ENCODE data around the gene RADIL. TPM values are rescaled to one million over a fixed set of nuclear protein-coding genes. Genes with fewer than 3 reads are reported as not detected.

RADIL gene
- total RNA-seq, 1 experiment from 2014 or later: not detected

GRCh38 chr7:4818000-4818794 is 65.3 kb downstream of the RADIL start:
- CTCF ChIA-PET: interaction anchor here (0.6 kb wide), 1 partner anchor 1567 kb away, joined by 3 read pairs; no protein-coding TSS in a partner anchor
- no peak for TF ChIP-seq CTCF (IDR thresholded peaks at IDR 0.05; ENCODE audit: unreplicated experiment)
- no peak overlapping the region for H3K27ac Mint-ChIP-seq (ENCODE audit: low read depth, unreplicated experiment)
- H3K36me3 Mint-ChIP-seq (ENCODE audit: insufficient read depth, unreplicated experiment): no peaks in the 10 kb centered on the region
- H3K27me3 Mint-ChIP-seq (ENCODE audit: insufficient read depth, unreplicated experiment): no peaks in the 10 kb centered on the region
- POLR2A ChIA-PET: no interaction called here
- intact Hi-C loops (cut with micrococcal nuclease): no loop called here
- BruUV-seq (replicated peaks): no TSS peak
- DNase-seq (ENCODE audit: unreplicated experiment): no peak
- H3K4me3 Mint-ChIP-seq (ENCODE audit: unreplicated experiment): no peak overlapping the region
- no peaks in the 10 kb centered on the region for H3K4me1 Mint-ChIP-seq (ENCODE audit: insufficient read depth, unreplicated experiment)
- H3K9me3 Mint-ChIP-seq (ENCODE audit: unreplicated experiment): peaks cover 1% of the 10 kb centered on the region

- ChIA-PET CTCF (interaction anchor here (0.6 to 1.1 kb wide), 4 partner anchors 31 to 1566 kb away, joined by 3 to 4 read pairs (median 3); no protein-coding TSS in a partner anchor), POLR2A (interaction anchor here (1.6 kb wide), 1 partner anchor 42 kb away, joined by 5 read pairs; the partner anchor contains the start of gene AP5Z1)
- intact Hi-C loops (cut with micrococcal nuclease): no loop called here
- Mint-ChIP-seq H3K4me3 (ENCODE audit: unreplicated experiment) (no peak overlapping the region), H3K9me3 (ENCODE audit: unreplicated experiment) (peaks cover 10% of the 10 kb centered on the region), H3K27me3 (ENCODE audit: insufficient read depth, unreplicated experiment) (no peaks in the 10 kb centered on the region), H3K27ac (ENCODE audit: low read depth, unreplicated experiment) (no peak overlapping the region), H3K4me1 (ENCODE audit: insufficient read depth, unreplicated experiment) (no peaks in the 10 kb centered on the region), H3K36me3 (ENCODE audit: insufficient read depth, unreplicated experiment) (no peaks in the 10 kb centered on the region)
- no peak for TF ChIP-seq CTCF (IDR thresholded peaks at IDR 0.05; ENCODE audit: unreplicated experiment)
- no TSS peak for BruUV-seq (replicated peaks)
- DNase-seq (ENCODE audit: unreplicated experiment): no peak
Observed at GRCh38 chr7:4817178-4817901, 66.2 kb downstream of the RADIL start.

GRCh38 chr7:4816419-4817080 is 67.0 kb downstream of the RADIL start:
- no peak overlapping the region for H3K27ac Mint-ChIP-seq (ENCODE audit: low read depth, unreplicated experiment)
- intact Hi-C loops (cut with micrococcal nuclease): no loop called here
- H3K27me3 Mint-ChIP-seq (ENCODE audit: insufficient read depth, unreplicated experiment): no peaks in the 10 kb centered on the region
- no peaks in the 10 kb centered on the region for H3K4me1 Mint-ChIP-seq (ENCODE audit: insufficient read depth, unreplicated experiment)
- peaks cover 10% of the 10 kb centered on the region for H3K9me3 Mint-ChIP-seq (ENCODE audit: unreplicated experiment)
- TF ChIP-seq CTCF (IDR thresholded peaks at IDR 0.05; ENCODE audit: unreplicated experiment): no peak
- no peaks in the 10 kb centered on the region for H3K36me3 Mint-ChIP-seq (ENCODE audit: insufficient read depth, unreplicated experiment)
- BruUV-seq (replicated peaks): no TSS peak
- ChIA-PET POLR2A (interaction anchor here (1.6 kb wide), 1 partner anchor 41 kb away, joined by 5 read pairs; the partner anchor contains the start of gene AP5Z1), CTCF (interaction anchor here (0.6 to 1.1 kb wide), 3 partner anchors 30 to 270 kb away, joined by 3 to 4 read pairs (median 3); no protein-coding TSS in a partner anchor)
- no peak for DNase-seq (ENCODE audit: unreplicated experiment)
- H3K4me3 Mint-ChIP-seq (ENCODE audit: unreplicated experiment): no peak overlapping the region

Measured in MCF 10A (cell line).